Peyer's patch (tissue), 4 donors: Measurements from ENCODE around the gene CCDC124. TPM values are rescaled to one million over a fixed set of nuclear protein-coding genes. Genes with fewer than 3 reads are reported as not detected.

Experiments
- DNase-seq, 3 donors: peaks; one replicate each; pipeline ENCODE4 v3.0.0-alpha.2; 2017 to 2019
- H3K27ac ChIP-seq, 4 donors: fragments of 200-600 bp; sonication (generic); one replicate each; pipeline ENCODE4 v1.5.1; 2016 to 2019
- H3K27me3 ChIP-seq, 2 donors: fragments of 200-600 bp; sonication (generic); one replicate each; pipeline ENCODE4 v1.5.1; 2019
- H3K36me3 ChIP-seq, 3 donors: fragments of 200-600 bp; sonication (generic); one replicate each; pipeline ENCODE4 v1.5.1; 2016 to 2019
- H3K4me1 ChIP-seq, 4 donors: fragments of 200-600 bp; sonication (generic); one replicate each; pipeline ENCODE4 v1.5.1; 2016 to 2019
- H3K4me3 ChIP-seq, 4 donors: fragments of 200-600 bp; sonication (generic); 1 replicate in 3 of 4; 2 replicates in 1 of 4; pipeline ENCODE4 v1.5.1; 2016 to 2019; ENCODE audit warnings: mild to moderate bottlenecking in 1 of 4
- H3K9me3 ChIP-seq, 4 donors: fragments of 200-600 bp; sonication (generic); one replicate each; pipeline ENCODE4 v1.5.1; 2016 to 2019; ENCODE audit warnings: mild to moderate bottlenecking in 1 of 4
- POLR2A ChIP-seq, 2 donors: fragments of 450-650 bp; IDR thresholded peaks; one replicate each; pipeline ENCODE4 v1.5.1; 2017; ENCODE audit warnings: antibody characterized with exemption in 2 of 2, mild to moderate bottlenecking in 2 of 2, moderate library complexity in 2 of 2
- total RNA-seq, 4 donors: library from RNA; depleted of rRNA; stranded (reverse); fragments of >200 nt; gene quantifications; one replicate each; pipeline ENCODE4 v1.1.0, GENCODE V29; 2016
- TF ChIP-seq, protein P1 (sequence below), 6 experiments: fragments of 450-650 bp in 4 of 6; fragments of 200-600 bp in 2 of 6; sonication (generic) in 1 of 6; IDR thresholded peaks; one replicate each; pipeline ENCODE4 v1.5.1; 2017 to 2019; ENCODE audit warnings: antibody characterized with exemption in 6 of 6, mild to moderate bottlenecking in 3 of 6, moderate library complexity in 1 of 6

Gene CCDC124
- total RNA-seq, 4 donors from 2014 or later: 18.9 to 33.0 (median 24.4) TPM

DNA sequence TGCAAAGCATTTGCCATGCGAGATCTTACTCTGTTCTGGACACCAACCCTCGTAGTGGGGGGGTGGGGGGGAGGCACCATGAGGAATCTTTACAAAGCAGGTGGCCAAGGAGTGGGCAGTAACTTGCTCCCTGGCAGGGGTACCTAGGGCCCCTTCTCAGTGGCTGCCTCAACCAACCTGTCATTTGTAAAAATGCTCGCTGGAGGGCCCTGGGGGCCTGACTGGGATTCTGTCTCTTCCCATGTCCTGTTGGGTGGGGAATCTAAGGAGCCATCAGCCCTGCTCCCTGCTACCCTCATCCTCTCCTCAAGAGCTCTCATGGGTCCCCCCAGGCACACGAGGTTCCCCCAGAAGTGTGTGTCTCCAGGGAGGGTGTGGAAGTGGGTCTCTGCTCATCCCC lies 35.5 kb downstream of the CCDC124 start:
- Histone ChIP-seq H3K9me3 (no peaks in the 10 kb centered on the region), H3K27ac (no peak overlapping the region), H3K4me1 (no peaks in the 10 kb centered on the region), H3K36me3 (no peaks in the 10 kb centered on the region), H3K27me3 (peaks cover 0 to 13% of the 10 kb centered on the region in 2 donors), H3K4me3 (no peak overlapping the region)
- no peak for DNase-seq
- TF ChIP-seq, protein P1, sequence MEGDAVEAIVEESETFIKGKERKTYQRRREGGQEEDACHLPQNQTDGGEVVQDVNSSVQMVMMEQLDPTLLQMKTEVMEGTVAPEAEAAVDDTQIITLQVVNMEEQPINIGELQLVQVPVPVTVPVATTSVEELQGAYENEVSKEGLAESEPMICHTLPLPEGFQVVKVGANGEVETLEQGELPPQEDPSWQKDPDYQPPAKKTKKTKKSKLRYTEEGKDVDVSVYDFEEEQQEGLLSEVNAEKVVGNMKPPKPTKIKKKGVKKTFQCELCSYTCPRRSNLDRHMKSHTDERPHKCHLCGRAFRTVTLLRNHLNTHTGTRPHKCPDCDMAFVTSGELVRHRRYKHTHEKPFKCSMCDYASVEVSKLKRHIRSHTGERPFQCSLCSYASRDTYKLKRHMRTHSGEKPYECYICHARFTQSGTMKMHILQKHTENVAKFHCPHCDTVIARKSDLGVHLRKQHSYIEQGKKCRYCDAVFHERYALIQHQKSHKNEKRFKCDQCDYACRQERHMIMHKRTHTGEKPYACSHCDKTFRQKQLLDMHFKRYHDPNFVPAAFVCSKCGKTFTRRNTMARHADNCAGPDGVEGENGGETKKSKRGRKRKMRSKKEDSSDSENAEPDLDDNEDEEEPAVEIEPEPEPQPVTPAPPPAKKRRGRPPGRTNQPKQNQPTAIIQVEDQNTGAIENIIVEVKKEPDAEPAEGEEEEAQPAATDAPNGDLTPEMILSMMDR (IDR thresholded peaks at IDR 0.05): no peak
- TF ChIP-seq POLR2A (IDR thresholded peaks at IDR 0.05): no peak

DNA sequence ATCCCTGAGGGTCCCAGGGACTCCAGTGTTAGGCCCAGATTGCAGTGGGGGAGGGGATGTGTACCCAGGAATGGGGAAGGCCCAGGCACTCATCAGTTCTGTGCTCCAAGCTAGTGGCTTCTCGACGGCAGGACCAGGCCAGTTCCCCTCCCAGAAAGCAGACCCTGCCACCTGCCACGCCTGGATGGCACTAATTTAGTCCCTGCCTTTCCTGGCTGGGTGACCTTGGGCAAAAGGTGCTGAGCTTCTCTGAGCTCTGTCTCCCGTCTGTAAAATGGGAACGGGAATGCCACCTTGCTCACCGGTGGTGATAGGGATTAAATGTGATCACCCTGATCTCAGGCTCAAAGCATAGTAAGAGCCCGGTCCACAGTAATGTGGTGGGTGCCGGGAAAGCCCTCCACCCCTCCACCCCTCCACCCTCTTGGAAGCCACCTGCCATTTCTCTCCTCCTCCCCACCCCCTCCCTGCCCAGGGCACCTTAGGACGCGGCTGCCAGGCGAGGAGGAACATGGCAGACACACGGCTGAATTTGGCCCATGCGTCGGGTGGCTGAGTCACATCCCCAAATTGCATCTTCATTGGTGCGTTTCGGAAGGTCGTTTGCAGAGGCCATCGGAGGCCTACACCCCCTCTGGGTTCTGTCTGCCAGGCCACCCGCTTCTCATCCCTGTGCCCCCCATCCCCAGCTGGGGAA lies 36.4 kb downstream of the CCDC124 start:
- Histone ChIP-seq H3K4me1 (no peaks in the 10 kb centered on the region), H3K27ac (no peak overlapping the region), H3K36me3 (no peaks in the 10 kb centered on the region), H3K9me3 (no peaks in the 10 kb centered on the region), H3K4me3 (no peak overlapping the region), H3K27me3 (peaks cover 0 to 13% of the 10 kb centered on the region in 2 donors)
- TF ChIP-seq, protein P1 (IDR thresholded peaks at IDR 0.05): no peak
- no peak for TF ChIP-seq POLR2A (IDR thresholded peaks at IDR 0.05)
- no peak for DNase-seq

DNA sequence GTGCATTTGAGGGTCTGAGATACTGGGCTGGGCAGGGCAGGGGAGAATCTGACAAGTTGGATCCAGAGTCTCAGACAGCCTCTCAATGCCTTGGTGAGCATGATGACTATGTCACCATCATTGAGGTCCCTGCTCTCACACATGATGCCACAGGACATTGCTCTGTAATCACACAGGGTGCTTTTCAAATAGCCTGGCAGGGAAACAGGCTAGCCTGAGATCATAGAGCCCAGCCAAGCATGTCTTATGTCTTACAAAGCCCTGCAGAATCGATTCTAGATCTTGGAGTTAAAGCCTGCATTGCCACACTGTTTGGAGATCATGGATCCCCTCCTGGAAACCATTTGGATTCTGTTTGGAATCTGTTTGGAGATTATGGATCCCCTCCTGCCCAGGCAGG lies 39.4 kb downstream of the CCDC124 start:
- no peaks in the 10 kb centered on the region for H3K9me3 ChIP-seq

DNA sequence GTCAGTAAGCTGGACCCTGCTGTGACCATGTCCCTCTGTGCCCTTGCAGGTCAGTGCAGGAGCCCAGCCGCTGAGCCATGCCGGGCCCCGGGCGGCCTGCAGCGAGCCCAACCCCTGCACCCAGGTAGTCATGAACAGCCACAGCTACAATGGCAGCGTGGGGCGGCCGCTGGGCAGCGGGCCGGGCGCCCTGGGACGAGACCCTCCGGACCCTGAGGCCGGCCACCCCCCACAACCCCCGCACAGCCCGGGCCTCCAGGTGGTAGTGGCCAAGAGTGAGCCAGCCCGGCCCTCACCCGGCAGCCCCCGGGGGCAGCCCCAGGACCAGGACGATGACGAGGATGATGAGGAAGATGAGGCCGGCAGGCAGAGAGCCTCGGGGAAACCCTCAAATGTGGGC lies 40.9 kb downstream of the CCDC124 start:
- H3K27ac ChIP-seq: no peak overlapping the region
- TF ChIP-seq, protein P1 (IDR thresholded peaks at IDR 0.05): no peak
- TF ChIP-seq POLR2A (IDR thresholded peaks at IDR 0.05): no peak

More for the DNA sequence above, 39.4 kb downstream of the CCDC124 start:
- DNase-seq: no peak
- TF ChIP-seq POLR2A (IDR thresholded peaks at IDR 0.05): no peak
- TF ChIP-seq, protein P1 (IDR thresholded peaks at IDR 0.05): no peak
- no peaks in the 10 kb centered on the region for H3K36me3 ChIP-seq
- H3K4me1 ChIP-seq: no peaks in the 10 kb centered on the region
- peaks cover 0 to 6% of the 10 kb centered on the region in 2 donors for H3K27me3 ChIP-seq
- no peak overlapping the region for H3K27ac ChIP-seq
- no peak overlapping the region for H3K4me3 ChIP-seq

DNA sequence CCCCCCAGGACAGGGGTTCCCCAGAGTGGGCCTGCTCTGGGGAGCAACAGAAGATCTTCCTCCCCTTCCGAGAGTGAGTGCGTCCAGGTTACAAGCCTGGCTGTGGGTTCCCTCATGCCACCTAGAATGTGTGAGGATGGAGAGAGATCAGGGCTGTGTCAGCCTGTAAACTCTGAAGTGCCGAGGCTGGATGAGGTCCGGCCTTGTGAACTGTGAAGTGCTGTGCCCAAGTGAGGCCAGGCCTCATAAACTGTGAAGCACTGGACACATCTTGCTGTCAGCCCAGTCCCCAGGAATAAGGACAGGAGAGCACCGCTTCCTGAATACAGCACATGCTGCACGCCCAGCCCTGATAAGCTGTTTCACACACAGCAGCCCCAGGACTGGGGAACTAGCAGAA lies 41.7 kb downstream of the CCDC124 start:
- no peak for DNase-seq
- Histone ChIP-seq H3K4me1 (no peaks in the 10 kb centered on the region), H3K9me3 (no peaks in the 10 kb centered on the region), H3K27ac (no peak overlapping the region), H3K4me3 (no peak overlapping the region), H3K36me3 (no peaks in the 10 kb centered on the region), H3K27me3 (no peaks in the 10 kb centered on the region)
- TF ChIP-seq, protein P1 (IDR thresholded peaks at IDR 0.05): no peak
- TF ChIP-seq POLR2A (IDR thresholded peaks at IDR 0.05): no peak

More for the DNA sequence above, 40.9 kb downstream of the CCDC124 start:
- DNase-seq: no peak
- Histone ChIP-seq H3K4me3 (no peak overlapping the region), H3K4me1 (no peaks in the 10 kb centered on the region), H3K9me3 (no peaks in the 10 kb centered on the region), H3K36me3 (no peaks in the 10 kb centered on the region), H3K27me3 (no peaks in the 10 kb centered on the region)
